Karpas-422 (cell line): Measurements from ENCODE around the gene SCARF1. TPM values are rescaled to one million over a fixed set of nuclear protein-coding genes. Genes with fewer than 3 reads are reported as not detected.

Source experiments
- DNase-seq: peaks from one replicate; pipeline ENCODE4 v3.0.0-alpha.2; 2015
- H2AFZ ChIP-seq: fragments of 200-600 bp; sonication (generic); 2 replicates; pipeline ENCODE4 v1.6.1; 2014; ENCODE audit warnings: antibody characterized with exemption, low read length, mixed read lengths
- H3K27ac ChIP-seq: fragments of 200-600 bp; sonication (generic); 2 replicates; pipeline ENCODE4 v1.5.1; 2014; ENCODE audit warnings: mild to moderate bottlenecking, low read length, moderate library complexity
- H3K27me3 ChIP-seq: fragments of 200-600 bp; sonication (generic); 2 replicates; pipeline ENCODE4 v1.6.1; 2014; ENCODE audit warnings: low read length, mixed read lengths
- H3K36me3 ChIP-seq: fragments of 200-600 bp; sonication (generic); 2 replicates; pipeline ENCODE4 v1.6.1; 2014; ENCODE audit warnings: low read length, mixed read lengths; ENCODE audit not compliant: insufficient read depth
- H3K4me1 ChIP-seq: fragments of 200-600 bp; sonication (generic); 2 replicates; pipeline ENCODE4 v1.6.1; 2014; ENCODE audit warnings: mild to moderate bottlenecking, low read length, mixed read lengths
- H3K4me2 ChIP-seq: fragments of 200-600 bp; sonication (generic); 2 replicates; pipeline ENCODE4 v1.6.1; 2014; ENCODE audit warnings: low read length, low read depth, mild to moderate bottlenecking; ENCODE audit not compliant: poor library complexity, severe bottlenecking
- H3K4me3 ChIP-seq: fragments of 200-600 bp; sonication (generic); 2 replicates; pipeline ENCODE4 v1.5.1; 2014; ENCODE audit warnings: mild to moderate bottlenecking, antibody characterized with exemption, low read length, mixed read lengths
- H3K79me2 ChIP-seq: fragments of 200-600 bp; sonication (generic); 2 replicates; pipeline ENCODE4 v1.6.1; 2014; ENCODE audit warnings: mild to moderate bottlenecking, low read length, mixed read lengths
- H3K9ac ChIP-seq: fragments of 200-600 bp; sonication (generic); 2 replicates; pipeline ENCODE4 v1.6.0; 2014; ENCODE audit warnings: low read length
- H3K9me2 ChIP-seq: fragments of 200-600 bp; sonication (generic), shearing (Covaris generic); replicated peaks from 2 replicates; pipeline ENCODE4 v1.6.0; 2014; ENCODE audit warnings: mild to moderate bottlenecking, low read length, moderate library complexity; ENCODE audit not compliant: insufficient read depth
- H3K9me3 ChIP-seq: fragments of 300-700, 200-600 bp; sonication (generic); 2 replicates; pipeline ENCODE4 v1.6.1; 2014; ENCODE audit warnings: low read length, mixed read lengths
- H4K20me1 ChIP-seq: fragments of 200-600 bp; sonication (generic); 2 replicates; pipeline ENCODE4 v1.6.1; 2014; ENCODE audit warnings: mild to moderate bottlenecking, antibody characterized with exemption, low read length, low read depth; ENCODE audit not compliant: insufficient read depth
- total RNA-seq: library from RNA; depleted of rRNA; stranded (reverse); fragments of >200 nt; shearing (Covaris generic); gene quantifications from 2 replicates; pipeline ENCODE4 v1.2.3, GENCODE V29; 2014; ENCODE audit warnings: low replicate concordance

Gene SCARF1
- total RNA-seq, 1 experiment from 2014 or later = not detected

GRCh38 chr17:1621273-1621954 is 24.1 kb downstream of the SCARF1 start:
- Histone ChIP-seq H3K4me3 (no peak overlapping the region), H3K9me2 (no peaks in the 10 kb centered on the region), H3K36me3 (no peaks in the 10 kb centered on the region), H3K4me1 (peaks cover 27% of the 10 kb centered on the region), H3K27me3 (no peaks in the 10 kb centered on the region), H3K9me3 (no peaks in the 10 kb centered on the region), H3K27ac (no peak overlapping the region), H3K9ac (no peak overlapping the region), H3K79me2 (no peaks in the 10 kb centered on the region), H4K20me1 (no peaks in the 10 kb centered on the region), H2AFZ (no peak overlapping the region), H3K4me2 (no peak overlapping the region)
- no peak for DNase-seq

GRCh38 chr17:1620486-1620885 is 25.0 kb downstream of the SCARF1 start:
- Histone ChIP-seq H3K9ac (no peak overlapping the region), H3K27ac (no peak overlapping the region), H3K4me1 (peaks cover 18% of the 10 kb centered on the region), H3K4me2 (no peak overlapping the region), H3K4me3 (no peak overlapping the region), H3K36me3 (no peaks in the 10 kb centered on the region), H3K79me2 (no peaks in the 10 kb centered on the region), H3K9me3 (no peaks in the 10 kb centered on the region), H3K27me3 (no peaks in the 10 kb centered on the region), H4K20me1 (no peaks in the 10 kb centered on the region), H3K9me2 (no peaks in the 10 kb centered on the region), H2AFZ (no peak overlapping the region)
- no peak for DNase-seq

- no peaks in the 10 kb centered on the region for H3K79me2 ChIP-seq
- no peak overlapping the region for H2AFZ ChIP-seq
Observed at GRCh38 chr17:1617620-1618174, 27.8 kb downstream of the SCARF1 start.

GRCh38 chr17:1616101-1616500 is 29.4 kb downstream of the SCARF1 start:
- Histone ChIP-seq H4K20me1 (no peaks in the 10 kb centered on the region), H3K4me3 (no peak overlapping the region), H3K36me3 (no peaks in the 10 kb centered on the region), H3K27ac (no peak overlapping the region), H3K9me2 (no peaks in the 10 kb centered on the region), H3K9me3 (no peaks in the 10 kb centered on the region), H3K9ac (no peak overlapping the region), H3K79me2 (no peaks in the 10 kb centered on the region), H3K4me2 (no peak overlapping the region), H2AFZ (no peak overlapping the region), H3K27me3 (no peaks in the 10 kb centered on the region), H3K4me1 (no peaks in the 10 kb centered on the region; the same call in 1 of the 2 replicates)
- no peak for DNase-seq

More at GRCh38 chr17:1617620-1618174, 27.8 kb downstream of the SCARF1 start:
- peaks cover 10% of the 10 kb centered on the region for H3K4me1 ChIP-seq
- no peak overlapping the region for H3K9ac ChIP-seq
- no peaks in the 10 kb centered on the region for H3K36me3 ChIP-seq
- DNase-seq = no peak
- no peak overlapping the region for H3K4me3 ChIP-seq
- no peak overlapping the region for H3K27ac ChIP-seq
- H4K20me1 ChIP-seq = no peaks in the 10 kb centered on the region
- no peaks in the 10 kb centered on the region for H3K9me2 ChIP-seq
- H3K9me3 ChIP-seq = no peaks in the 10 kb centered on the region
- no peaks in the 10 kb centered on the region for H3K27me3 ChIP-seq
- H3K4me2 ChIP-seq = no peak overlapping the region

- Histone ChIP-seq H3K27ac (no peak overlapping the region), H3K9ac (no peak overlapping the region), H3K36me3 (no peaks in the 10 kb centered on the region), H3K27me3 (no peaks in the 10 kb centered on the region), H3K4me1 (peaks cover 3% of the 10 kb centered on the region), H4K20me1 (no peaks in the 10 kb centered on the region), H3K9me3 (no peaks in the 10 kb centered on the region), H3K79me2 (no peaks in the 10 kb centered on the region), H2AFZ (no peak overlapping the region), H3K9me2 (no peaks in the 10 kb centered on the region), H3K4me3 (no peak overlapping the region), H3K4me2 (no peak overlapping the region)
- DNase-seq = no peak
Observed at GRCh38 chr17:1612400-1612799, 33.1 kb downstream of the SCARF1 start.

GRCh38 chr17:1611715-1612114 is 33.8 kb downstream of the SCARF1 start:
- Histone ChIP-seq H2AFZ (no peak overlapping the region), H4K20me1 (no peaks in the 10 kb centered on the region), H3K9ac (no peak overlapping the region), H3K79me2 (no peaks in the 10 kb centered on the region), H3K27me3 (no peaks in the 10 kb centered on the region), H3K9me2 (no peaks in the 10 kb centered on the region), H3K4me2 (no peak overlapping the region), H3K4me3 (no peak overlapping the region), H3K27ac (no peak overlapping the region), H3K4me1 (peaks cover 9% of the 10 kb centered on the region), H3K9me3 (no peaks in the 10 kb centered on the region), H3K36me3 (no peaks in the 10 kb centered on the region)
- no peak for DNase-seq

- Histone ChIP-seq H3K4me1 (peaks cover 9% of the 10 kb centered on the region), H3K36me3 (no peaks in the 10 kb centered on the region), H3K9me3 (no peaks in the 10 kb centered on the region), H3K79me2 (no peaks in the 10 kb centered on the region), H3K4me2 (no peak overlapping the region), H3K27me3 (no peaks in the 10 kb centered on the region), H3K9ac (no peak overlapping the region), H3K27ac (no peak overlapping the region), H4K20me1 (no peaks in the 10 kb centered on the region), H3K4me3 (no peak overlapping the region), H3K9me2 (no peaks in the 10 kb centered on the region), H2AFZ (no peak overlapping the region)
- no peak for DNase-seq
Observed at GRCh38 chr17:1608676-1609075, 36.9 kb downstream of the SCARF1 start.

GRCh38 chr17:1607971-1608320 is 37.6 kb downstream of the SCARF1 start:
- Histone ChIP-seq H3K4me2 (no peak overlapping the region), H3K9ac (no peak overlapping the region), H2AFZ (no peak overlapping the region), H3K4me1 (peaks cover 9% of the 10 kb centered on the region), H3K79me2 (no peaks in the 10 kb centered on the region), H4K20me1 (no peaks in the 10 kb centered on the region), H3K9me2 (no peaks in the 10 kb centered on the region), H3K36me3 (no peaks in the 10 kb centered on the region), H3K4me3 (no peak overlapping the region), H3K27ac (no peak overlapping the region), H3K27me3 (no peaks in the 10 kb centered on the region), H3K9me3 (no peaks in the 10 kb centered on the region)
- no peak for DNase-seq
